B cell (primary cell): ENCODE results near the gene ANKHD1.

Source experiments
- CTCF ChIP-seq: fragments of 200-600 bp; IDR thresholded peaks from one replicate; pipeline ENCODE4 v1.8.0; 2022; ENCODE audit warnings: antibody characterized with exemption, mild to moderate bottlenecking
- EZH2 ChIP-seq: IDR thresholded peaks from 2 replicates; pipeline ENCODE4 v1.6.1; 2012; ENCODE audit warnings: borderline replicate concordance, low read depth, mild to moderate bottlenecking, moderate library complexity, low read length; ENCODE audit not compliant: insufficient read depth, poor library complexity, severe bottlenecking

GRCh38 chr5:140587495-140587894, 185.9 kb downstream of the ANKHD1 start:
- TF ChIP-seq CTCF (no peak), EZH2 (no peak)
